ENCODE data around the gene AP1S1.
"Not testable (repeated sequence)": the region's sequence is repeated elsewhere in the genome, so short reads cannot be mapped to it uniquely, and the experiment has no call there.

Gene AP1S1

GRCh38 chr7:101120315-101120714, 34.0 kb upstream of the AP1S1 start:
- H3K27ac Mint-ChIP-seq, result no peak overlapping the region
- peaks cover 18% of the 10 kb centered on the region for H3K4me1 Mint-ChIP-seq (ENCODE audit: low read depth)
- H3K9me3 Mint-ChIP-seq (ENCODE audit: low read depth), result no peaks in the 10 kb centered on the region
- no peak overlapping the region for H3K4me3 Mint-ChIP-seq
- H3K27me3 Mint-ChIP-seq, result peaks cover 18% of the 10 kb centered on the region
- no peaks in the 10 kb centered on the region for H3K36me3 Mint-ChIP-seq

- not testable (repeated sequence) for H3K9me3 Mint-ChIP-seq (ENCODE audit: low read depth); H3K27ac Mint-ChIP-seq
Measured at GRCh38 chr7:101121631-101121990, 32.7 kb upstream of the AP1S1 start.

GRCh38 chr7:101121991-101122932, 32.0 kb upstream of the AP1S1 start:
- peaks cover 23% of the 10 kb centered on the region for H3K27me3 Mint-ChIP-seq
- peaks cover 33% of the 10 kb centered on the region for H3K4me1 Mint-ChIP-seq (ENCODE audit: low read depth)
- no peaks in the 10 kb centered on the region for H3K36me3 Mint-ChIP-seq
- no peak overlapping the region for H3K27ac Mint-ChIP-seq
- H3K9me3 Mint-ChIP-seq (ENCODE audit: low read depth), result no peaks in the 10 kb centered on the region
- no peak overlapping the region for H3K4me3 Mint-ChIP-seq

More at GRCh38 chr7:101121631-101121990, 32.7 kb upstream of the AP1S1 start:
- Mint-ChIP-seq H3K27me3 (peaks cover 23% of the 10 kb centered on the region), H3K4me1 (ENCODE audit: low read depth) (peaks cover 27% of the 10 kb centered on the region)
- not testable (repeated sequence) for H3K4me3 Mint-ChIP-seq, H3K36me3 Mint-ChIP-seq

GRCh38 chr7:101122933-101123702, 31.2 kb upstream of the AP1S1 start:
- Mint-ChIP-seq H3K4me3 (no peak overlapping the region), H3K27me3 (peaks cover 25% of the 10 kb centered on the region), H3K36me3 (no peaks in the 10 kb centered on the region), H3K9me3 (ENCODE audit: low read depth) (no peaks in the 10 kb centered on the region), H3K27ac (no peak overlapping the region), H3K4me1 (ENCODE audit: low read depth) (peaks cover 37% of the 10 kb centered on the region)

- Mint-ChIP-seq H3K36me3 (no peaks in the 10 kb centered on the region), H3K9me3 (ENCODE audit: low read depth) (no peaks in the 10 kb centered on the region), H3K4me3 (no peak overlapping the region), H3K4me1 (ENCODE audit: low read depth) (peaks cover 37% of the 10 kb centered on the region), H3K27me3 (peaks cover 25% of the 10 kb centered on the region), H3K27ac (no peak overlapping the region)
Measured at GRCh38 chr7:101123703-101124068, 30.6 kb upstream of the AP1S1 start.

GRCh38 chr7:101124376-101125056, 29.8 kb upstream of the AP1S1 start:
- Mint-ChIP-seq H3K4me3 (no peak overlapping the region), H3K27me3 (peaks cover 24% of the 10 kb centered on the region), H3K36me3 (no peaks in the 10 kb centered on the region), H3K27ac (no peak overlapping the region), H3K9me3 (ENCODE audit: low read depth) (no peaks in the 10 kb centered on the region), H3K4me1 (ENCODE audit: low read depth) (peaks cover 37% of the 10 kb centered on the region)

GRCh38 chr7:101125989-101126650, 28.2 kb upstream of the AP1S1 start:
- Mint-ChIP-seq H3K4me1 (ENCODE audit: low read depth) (peaks cover 32% of the 10 kb centered on the region), H3K36me3 (no peaks in the 10 kb centered on the region), H3K4me3 (no peak overlapping the region), H3K9me3 (ENCODE audit: low read depth) (no peaks in the 10 kb centered on the region), H3K27ac (no peak overlapping the region), H3K27me3 (peaks cover 22% of the 10 kb centered on the region)

GRCh38 chr7:101126651-101127459, 27.4 kb upstream of the AP1S1 start, which contains the start of gene SERPINE1:
TSS of gene SERPINE1 (plus strand) at chr7:101127104. CDS start at chr7:101128394, 1,290 bp downstream.
- peak within 1 kb of the TSS; percentile 61 for H3K4me3 Mint-ChIP-seq
- H3K36me3 Mint-ChIP-seq, result no peaks in the 10 kb centered on the region
- H3K4me1 Mint-ChIP-seq (ENCODE audit: low read depth), result peaks cover 30% of the 10 kb centered on the region
- peaks cover 24% of the 10 kb centered on the region for H3K27me3 Mint-ChIP-seq
- no peaks in the 10 kb centered on the region for H3K9me3 Mint-ChIP-seq (ENCODE audit: low read depth)
- H3K27ac Mint-ChIP-seq, result no peak within 1 kb of the TSS

- Mint-ChIP-seq H3K9me3 (ENCODE audit: low read depth) (no peaks in the 10 kb centered on the region), H3K4me3 (no peak overlapping the region), H3K27me3 (peaks cover 23% of the 10 kb centered on the region), H3K27ac (no peak overlapping the region), H3K36me3 (no peaks in the 10 kb centered on the region), H3K4me1 (ENCODE audit: low read depth) (peaks cover 28% of the 10 kb centered on the region)
Measured at GRCh38 chr7:101127460-101128039, 26.7 kb upstream of the AP1S1 start.

- Mint-ChIP-seq H3K4me1 (ENCODE audit: low read depth) (peaks cover 27% of the 10 kb centered on the region), H3K4me3 (no peak overlapping the region), H3K27me3 (peaks cover 18% of the 10 kb centered on the region), H3K36me3 (no peaks in the 10 kb centered on the region), H3K9me3 (ENCODE audit: low read depth) (no peaks in the 10 kb centered on the region), H3K27ac (no peak overlapping the region)
Measured at GRCh38 chr7:101128040-101128834, 26.0 kb upstream of the AP1S1 start.

GRCh38 chr7:101129603-101130117, 24.6 kb upstream of the AP1S1 start:
- Mint-ChIP-seq H3K27ac (no peak overlapping the region), H3K9me3 (ENCODE audit: low read depth) (no peaks in the 10 kb centered on the region), H3K36me3 (no peaks in the 10 kb centered on the region), H3K27me3 (peaks cover 17% of the 10 kb centered on the region), H3K4me3 (no peak overlapping the region), H3K4me1 (ENCODE audit: low read depth) (peaks cover 30% of the 10 kb centered on the region)

- peaks cover 25% of the 10 kb centered on the region for H3K4me1 Mint-ChIP-seq (ENCODE audit: low read depth)
- H3K36me3 Mint-ChIP-seq; H3K4me3 Mint-ChIP-seq; H3K27ac Mint-ChIP-seq; H3K27me3 Mint-ChIP-seq; H3K9me3 Mint-ChIP-seq (ENCODE audit: low read depth): not testable (repeated sequence)
Measured at GRCh38 chr7:101132626-101133600, 21.4 kb upstream of the AP1S1 start.

Data from activated naive CD8-positive, alpha-beta T cell (primary cell).